GM18526 (cell line): ENCODE results near the gene ZDHHC24.

Experiments
- POLR2A ChIP-seq: IDR thresholded peaks from 3 replicates; pipeline ENCODE4 v1.6.1; 2011; ENCODE audit not compliant: insufficient read length; ENCODE audit errors: extremely low read depth

ZDHHC24 gene

GRCh38 chr11:66473608-66474515, 72.0 kb downstream of the ZDHHC24 start:
- TF ChIP-seq POLR2A: no peak

- TF ChIP-seq POLR2A: no peak
Observed at GRCh38 chr11:66473167-66473566, 72.7 kb downstream of the ZDHHC24 start.

- no peak for TF ChIP-seq POLR2A
Observed at GRCh38 chr11:66472054-66472453, 73.8 kb downstream of the ZDHHC24 start.

- TF ChIP-seq POLR2A: no peak
Observed at GRCh38 chr11:66471142-66471541, 74.7 kb downstream of the ZDHHC24 start.
